Stimulated activated naive CD8-positive, alpha-beta T cell treated with anti-CD3 and anti-CD28 coated beads, Interleukin-15, Interleukin-2, amounts not matched to agents 100 ng/mL and 50 ng/mL, for 24 hours (primary cell): ENCODE measurements around the gene SLC6A1.
"Not testable (repeated sequence)": the region's sequence is repeated elsewhere in the genome, so short reads cannot be mapped to it uniquely, and the experiment has no call there.

Experiments used
- H3K27ac Mint-ChIP-seq: one replicate; pipeline ENCODE4 v1.8.0; 2021; ENCODE audit warnings: mild to moderate bottlenecking, mixed read lengths
- H3K27me3 Mint-ChIP-seq: one replicate; pipeline ENCODE4 v1.8.0; 2021; ENCODE audit warnings: mixed read lengths
- H3K36me3 Mint-ChIP-seq: one replicate; pipeline ENCODE4 v1.8.0; 2021; ENCODE audit warnings: low read depth, mixed read lengths
- H3K4me1 Mint-ChIP-seq: one replicate; pipeline ENCODE4 v1.8.0; 2021; ENCODE audit warnings: low read depth, mixed read lengths
- H3K4me3 Mint-ChIP-seq: one replicate; pipeline ENCODE4 v1.8.0; 2021; ENCODE audit warnings: mild to moderate bottlenecking, mixed read lengths
- H3K9me3 Mint-ChIP-seq: one replicate; pipeline ENCODE4 v1.8.0; 2021; ENCODE audit warnings: mixed read lengths

The SLC6A1 gene

DNA sequence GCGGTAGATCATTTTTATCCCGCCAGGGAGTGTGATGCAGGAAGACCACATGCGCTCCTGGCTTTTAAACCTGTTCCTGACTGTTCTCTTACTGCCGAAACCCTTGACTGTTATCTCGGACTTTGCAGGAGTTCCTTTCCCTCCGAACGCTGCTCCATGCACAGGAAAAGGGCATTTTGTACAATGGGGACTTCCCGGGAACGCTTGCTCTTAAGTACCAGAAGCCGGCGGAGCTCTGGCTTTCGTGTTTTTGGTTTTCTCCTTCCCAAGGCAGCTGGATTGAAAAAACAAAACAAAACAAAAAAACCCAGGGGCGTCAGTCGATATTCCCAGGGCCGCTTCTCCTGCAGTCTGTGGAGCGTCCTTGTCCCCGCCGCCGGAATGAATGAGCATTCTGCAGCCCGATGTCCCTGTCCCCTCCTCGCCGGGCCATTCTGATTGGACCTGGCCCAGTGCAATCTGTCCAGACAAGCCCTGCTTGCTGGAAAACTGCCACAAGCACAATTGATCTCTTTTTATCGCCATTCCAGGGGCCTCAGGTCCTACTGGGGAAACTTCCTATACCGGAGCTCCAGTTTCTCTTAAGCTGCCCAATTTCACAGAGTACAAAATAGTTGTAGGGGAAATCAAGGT is 44.8 kb downstream of the SLC6A1 start:
- Mint-ChIP-seq H3K4me3 (no peak overlapping the region), H3K27ac (no peak overlapping the region), H3K4me1 (no peaks in the 10 kb centered on the region), H3K36me3 (no peaks in the 10 kb centered on the region), H3K9me3 (no peaks in the 10 kb centered on the region), H3K27me3 (peaks cover 52% of the 10 kb centered on the region)

- H3K9me3 Mint-ChIP-seq: no peaks in the 10 kb centered on the region
- peaks cover 52% of the 10 kb centered on the region for H3K27me3 Mint-ChIP-seq
- H3K27ac Mint-ChIP-seq: no peak overlapping the region
- H3K4me1 Mint-ChIP-seq: no peaks in the 10 kb centered on the region
- H3K4me3 Mint-ChIP-seq: no peak overlapping the region
- no peaks in the 10 kb centered on the region for H3K36me3 Mint-ChIP-seq
Measured at GRCh38 chr3:11037976-11038375, 45.4 kb downstream of the SLC6A1 start.

DNA sequence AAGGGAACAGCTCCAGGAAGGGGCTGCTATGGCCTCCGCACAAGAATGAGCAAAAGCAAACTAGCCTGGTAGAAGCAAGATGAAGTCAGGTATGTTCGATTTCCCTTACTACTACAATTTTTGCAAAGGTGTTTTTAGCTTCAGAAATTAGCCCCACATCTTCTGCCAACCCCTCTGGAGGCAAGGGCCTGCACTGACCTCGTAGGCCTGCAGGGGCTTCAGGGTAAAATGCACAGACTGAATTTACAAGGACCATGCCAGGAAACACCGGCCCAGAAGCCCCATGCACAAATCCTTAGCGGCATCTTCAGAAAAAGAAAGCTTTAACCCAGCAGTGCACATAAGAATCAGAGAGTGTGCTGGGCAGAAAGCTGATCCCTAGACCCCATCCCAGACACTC is 53.0 kb downstream of the SLC6A1 start:
- no peaks in the 10 kb centered on the region for H3K36me3 Mint-ChIP-seq
- no peaks in the 10 kb centered on the region for H3K4me1 Mint-ChIP-seq
- peaks cover 9% of the 10 kb centered on the region for H3K27me3 Mint-ChIP-seq
- no peak overlapping the region for H3K27ac Mint-ChIP-seq
- no peak overlapping the region for H3K4me3 Mint-ChIP-seq
- no peaks in the 10 kb centered on the region for H3K9me3 Mint-ChIP-seq

GRCh38 chr3:11047500-11047899 is 55.0 kb downstream of the SLC6A1 start:
- Mint-ChIP-seq H3K36me3 (no peaks in the 10 kb centered on the region), H3K27me3 (peaks cover 21% of the 10 kb centered on the region), H3K27ac (no peak overlapping the region), H3K9me3 (no peaks in the 10 kb centered on the region), H3K4me3 (no peak overlapping the region), H3K4me1 (no peaks in the 10 kb centered on the region)

GRCh38 chr3:11050666-11051323 is 58.2 kb downstream of the SLC6A1 start:
- H3K4me3 Mint-ChIP-seq: no peak overlapping the region
- peaks cover 24% of the 10 kb centered on the region for H3K27me3 Mint-ChIP-seq
- H3K4me1 Mint-ChIP-seq: no peaks in the 10 kb centered on the region
- H3K36me3 Mint-ChIP-seq: no peaks in the 10 kb centered on the region
- no peak overlapping the region for H3K27ac Mint-ChIP-seq
- H3K9me3 Mint-ChIP-seq: no peaks in the 10 kb centered on the region

GRCh38 chr3:11053926-11054503 is 61.5 kb downstream of the SLC6A1 start:
- Mint-ChIP-seq H3K4me1 (no peaks in the 10 kb centered on the region), H3K27ac (no peak overlapping the region), H3K36me3 (no peaks in the 10 kb centered on the region), H3K4me3 (no peak overlapping the region), H3K27me3 (peaks cover 47% of the 10 kb centered on the region), H3K9me3 (no peaks in the 10 kb centered on the region)

DNA sequence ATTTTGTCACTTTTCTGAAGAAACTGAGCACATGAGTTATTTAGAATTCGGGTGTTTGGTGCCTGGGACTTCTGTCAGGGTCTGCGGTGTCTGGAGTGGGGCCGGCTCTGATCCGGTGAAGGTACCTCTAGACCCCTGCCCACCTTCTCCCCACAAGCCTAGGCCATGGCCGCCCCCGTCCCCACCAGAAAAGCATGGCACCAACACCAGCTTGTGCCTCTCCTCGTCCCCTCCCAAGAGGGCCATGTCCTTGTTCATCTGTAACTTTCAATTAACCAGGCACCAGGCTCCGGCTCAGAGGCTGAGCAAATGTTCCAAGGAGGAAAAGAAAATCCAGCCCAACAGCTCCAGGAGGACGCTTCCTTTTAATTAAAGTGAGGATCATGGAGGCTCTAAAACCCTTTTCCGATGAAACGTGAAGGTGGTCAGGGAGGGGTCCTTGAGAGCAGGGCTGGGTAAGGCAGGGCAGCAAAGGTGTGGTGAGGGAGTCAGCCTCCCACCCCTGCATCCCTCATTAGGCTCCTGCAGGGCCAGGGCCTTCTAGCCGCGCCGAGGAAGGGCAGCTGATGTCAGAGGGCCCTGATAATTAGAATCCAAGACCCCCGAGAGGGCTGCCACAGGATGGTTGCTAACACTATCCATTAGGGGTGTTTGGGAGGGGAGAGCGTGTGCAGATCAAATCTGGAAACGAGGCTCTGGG is 62.3 kb downstream of the SLC6A1 start:
- H3K27ac Mint-ChIP-seq: no peak overlapping the region
- peaks cover 47% of the 10 kb centered on the region for H3K27me3 Mint-ChIP-seq

GRCh38 chr3:11055496-11055895 is 62.9 kb downstream of the SLC6A1 start:
- H3K27me3 Mint-ChIP-seq: peaks cover 47% of the 10 kb centered on the region
- H3K4me1 Mint-ChIP-seq: no peaks in the 10 kb centered on the region

More for the DNA sequence above, 62.3 kb downstream of the SLC6A1 start:
- no peaks in the 10 kb centered on the region for H3K36me3 Mint-ChIP-seq
- no peaks in the 10 kb centered on the region for H3K4me1 Mint-ChIP-seq
- H3K4me3 Mint-ChIP-seq: no peak overlapping the region
- no peaks in the 10 kb centered on the region for H3K9me3 Mint-ChIP-seq

DNA sequence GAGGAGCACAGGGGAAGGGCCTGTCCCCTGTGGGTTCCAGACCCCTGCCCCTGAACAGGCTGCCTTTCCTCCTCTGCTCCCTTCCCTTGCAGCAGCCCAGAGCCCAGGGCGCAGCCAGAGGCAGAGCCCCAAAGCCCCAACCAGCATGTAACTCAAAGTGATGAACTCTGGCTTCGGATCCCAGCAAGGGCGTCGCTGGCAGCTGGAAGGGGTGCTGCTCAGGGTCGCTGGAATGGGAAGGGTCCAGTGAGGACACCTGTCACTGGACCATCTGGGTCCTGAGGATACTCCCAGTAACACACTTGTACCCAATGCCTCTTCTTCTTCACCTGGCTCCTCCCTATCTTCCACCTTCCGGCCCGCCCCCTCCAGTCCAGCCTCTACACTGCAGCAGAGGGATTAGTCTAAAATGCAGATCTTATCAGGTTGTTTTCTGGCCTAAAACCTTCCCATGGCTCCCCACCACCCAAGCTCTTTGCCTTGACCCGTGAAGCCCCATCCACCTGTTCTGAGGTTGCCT is 64.0 kb downstream of the SLC6A1 start:
- H3K9me3 Mint-ChIP-seq: no peaks in the 10 kb centered on the region
- H3K4me3 Mint-ChIP-seq: no peak overlapping the region
- H3K4me1 Mint-ChIP-seq: no peaks in the 10 kb centered on the region
- peaks cover 41% of the 10 kb centered on the region for H3K27me3 Mint-ChIP-seq
- H3K36me3 Mint-ChIP-seq: no peaks in the 10 kb centered on the region
- no peak overlapping the region for H3K27ac Mint-ChIP-seq

More at GRCh38 chr3:11055496-11055895, 62.9 kb downstream of the SLC6A1 start:
- Mint-ChIP-seq H3K27ac (no peak overlapping the region), H3K4me3 (no peak overlapping the region), H3K36me3 (no peaks in the 10 kb centered on the region), H3K9me3 (no peaks in the 10 kb centered on the region)

GRCh38 chr3:11057655-11058054 is 65.1 kb downstream of the SLC6A1 start:
- H3K9me3 Mint-ChIP-seq: no peaks in the 10 kb centered on the region
- H3K36me3 Mint-ChIP-seq: no peaks in the 10 kb centered on the region
- no peak overlapping the region for H3K27ac Mint-ChIP-seq
- H3K4me1 Mint-ChIP-seq: no peaks in the 10 kb centered on the region
- peaks cover 34% of the 10 kb centered on the region for H3K27me3 Mint-ChIP-seq
- no peak overlapping the region for H3K4me3 Mint-ChIP-seq

DNA sequence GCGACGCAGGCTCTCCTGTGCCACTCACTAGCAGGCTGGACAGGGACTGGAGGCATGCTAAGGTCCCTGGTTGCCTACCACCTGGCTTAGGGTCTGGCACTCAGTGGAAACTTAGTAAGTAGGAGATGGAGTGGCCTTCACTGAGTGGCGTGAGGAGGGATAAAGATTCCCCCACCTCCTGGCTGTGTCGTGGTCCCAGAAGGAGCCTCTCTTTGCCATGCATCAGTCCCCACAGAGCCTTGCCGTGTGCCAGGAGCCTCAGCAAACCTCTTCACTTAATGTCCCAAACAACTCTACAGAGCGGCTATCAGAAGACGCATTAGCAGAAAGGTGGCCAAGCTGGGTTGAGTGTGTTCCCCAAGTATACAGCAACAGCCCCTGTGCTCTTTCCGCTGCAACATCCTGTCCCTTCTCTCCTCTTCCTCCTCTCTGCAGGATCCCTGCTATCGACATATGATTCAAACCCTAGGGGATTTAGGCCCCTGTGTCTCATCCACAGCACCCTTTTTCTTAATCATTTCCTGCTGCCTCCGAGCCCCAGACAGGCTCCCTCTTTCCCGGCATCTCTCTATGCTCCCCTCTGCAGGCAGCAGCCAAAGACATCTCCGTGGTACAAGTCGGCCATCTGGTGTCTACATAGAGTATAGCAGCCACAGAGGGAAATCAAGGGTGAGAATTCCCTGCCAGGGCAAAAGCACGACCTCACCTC is 66.7 kb downstream of the SLC6A1 start:
- Mint-ChIP-seq H3K27me3 (peaks cover 28% of the 10 kb centered on the region), H3K4me3 (no peak overlapping the region), H3K36me3 (no peaks in the 10 kb centered on the region), H3K4me1 (no peaks in the 10 kb centered on the region), H3K9me3 (no peaks in the 10 kb centered on the region), H3K27ac (no peak overlapping the region)

DNA sequence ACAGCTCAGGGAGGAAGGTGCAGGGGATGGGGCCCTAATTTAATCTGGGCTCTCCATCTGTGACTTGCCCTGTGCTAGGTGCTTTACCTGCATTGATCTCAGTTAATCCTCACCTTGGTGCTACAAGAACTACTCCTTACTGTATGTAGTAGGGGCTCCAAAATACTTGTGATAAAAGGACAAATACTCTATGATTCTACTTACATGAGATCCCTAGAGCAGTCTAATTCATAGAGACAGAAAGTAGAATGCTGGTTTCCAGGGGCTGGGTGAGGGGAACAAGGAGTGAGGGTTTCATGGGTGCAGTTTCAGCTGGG is 67.2 kb downstream of the SLC6A1 start:
- Mint-ChIP-seq H3K4me3 (no peak overlapping the region), H3K36me3 (no peaks in the 10 kb centered on the region), H3K4me1 (no peaks in the 10 kb centered on the region)

DNA sequence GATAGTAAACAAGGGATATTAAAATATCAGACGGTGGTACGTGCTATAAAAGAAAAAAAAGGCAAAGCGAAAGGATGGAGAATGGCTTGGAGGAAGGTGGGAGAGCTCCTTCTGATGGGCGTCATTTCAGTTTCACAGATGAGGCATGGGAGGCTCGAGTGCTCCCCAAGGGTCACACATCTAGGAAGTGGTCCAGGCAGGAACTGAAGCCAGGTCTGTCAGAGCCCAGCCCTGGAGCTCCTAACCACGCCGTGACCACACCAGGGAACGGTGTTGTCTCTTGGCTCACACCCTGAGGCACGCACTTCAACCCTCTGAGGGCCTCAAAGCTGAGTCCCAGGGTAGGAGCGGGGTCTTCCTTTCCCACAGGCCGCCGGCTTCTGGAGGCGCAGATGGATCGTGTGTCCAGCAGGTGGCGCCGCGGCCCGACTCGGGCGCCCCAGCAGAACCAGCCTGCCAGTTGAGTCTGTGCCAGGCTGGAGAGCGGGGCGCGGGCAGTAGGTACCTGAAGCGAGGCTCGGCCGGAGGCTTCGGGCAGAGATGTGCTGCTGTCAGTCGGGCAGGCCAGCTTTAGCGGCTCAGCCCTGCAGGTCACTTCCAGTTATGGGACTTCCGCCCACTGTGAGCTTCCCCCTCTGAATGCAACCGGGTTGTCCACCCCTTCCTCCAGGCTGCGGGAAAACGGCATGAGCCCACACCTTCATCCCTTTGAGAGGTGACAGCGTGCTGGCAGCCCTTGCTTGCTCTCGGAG is 68.1 kb downstream of the SLC6A1 start:
- H3K9me3 Mint-ChIP-seq: peaks cover 10% of the 10 kb centered on the region
- H3K27me3 Mint-ChIP-seq: peaks cover 27% of the 10 kb centered on the region
- no peaks in the 10 kb centered on the region for H3K4me1 Mint-ChIP-seq
- H3K36me3 Mint-ChIP-seq: no peaks in the 10 kb centered on the region
- H3K4me3 Mint-ChIP-seq: no peak overlapping the region
- no peak overlapping the region for H3K27ac Mint-ChIP-seq

More for the DNA sequence above, 67.2 kb downstream of the SLC6A1 start:
- Mint-ChIP-seq H3K27ac (no peak overlapping the region), H3K9me3 (peaks cover 4% of the 10 kb centered on the region), H3K27me3 (peaks cover 27% of the 10 kb centered on the region)

- not testable (repeated sequence) for H3K4me1 Mint-ChIP-seq
Measured at GRCh38 chr3:11061268-11061871, 68.8 kb downstream of the SLC6A1 start.

More at GRCh38 chr3:11061268-11061871, 68.8 kb downstream of the SLC6A1 start:
- H3K36me3 Mint-ChIP-seq, H3K27ac Mint-ChIP-seq, H3K4me3 Mint-ChIP-seq, H3K9me3 Mint-ChIP-seq: not testable (repeated sequence)
- peaks cover 22% of the 10 kb centered on the region for H3K27me3 Mint-ChIP-seq
